Smooth muscle cell (in vitro differentiated cells): ENCODE measurements around the gene BCAP31. TPM values are rescaled to one million over a fixed set of nuclear protein-coding genes. Genes with fewer than 3 reads are reported as not detected.

Source experiments
- DNase-seq: peaks from one replicate; lab custom pipeline; 2025; ENCODE audit not compliant: unreplicated experiment; lab: John Stamatoyannopoulos, UW
- H2AFZ ChIP-seq: fragments of 200-600 bp; sonication (generic); 2 replicates; pipeline ENCODE4 v1.6.0; 2016; ENCODE audit warnings: antibody characterized with exemption, low read depth, mild to moderate bottlenecking
- H3F3A ChIP-seq: fragments of 200-600 bp; sonication (generic); 2 replicates; pipeline ENCODE4 v1.6.0; 2017; ENCODE audit warnings: antibody characterized with exemption, low read depth
- H3K27ac ChIP-seq: fragments of 200-600 bp; sonication (generic); 2 replicates; pipeline ENCODE4 v1.5.1; 2016; ENCODE audit warnings: low read depth, mild to moderate bottlenecking
- H3K27me3 ChIP-seq: fragments of 200-600 bp; sonication (generic); 2 replicates; pipeline ENCODE4 v1.6.1; 2016; ENCODE audit warnings: low read depth, mild to moderate bottlenecking
- H3K36me3 ChIP-seq: fragments of 200-600 bp; sonication (generic); 2 replicates; pipeline ENCODE4 v1.5.1; 2016; ENCODE audit warnings: low read depth
- H3K4me1 ChIP-seq: fragments of 200-600 bp; sonication (generic); 2 replicates; pipeline ENCODE4 v1.5.1; 2016; ENCODE audit warnings: low read depth
- H3K4me2 ChIP-seq: fragments of 200-600 bp; sonication (generic); 2 replicates; pipeline ENCODE4 v1.6.0; 2016; ENCODE audit warnings: mild to moderate bottlenecking
- H3K4me3 ChIP-seq: fragments of 200-600 bp; sonication (generic); 2 replicates; pipeline ENCODE4 v1.5.1; 2016; ENCODE audit warnings: mild to moderate bottlenecking
- H3K79me2 ChIP-seq: fragments of 200-600 bp; sonication (generic); 2 replicates; pipeline ENCODE4 v1.6.0; 2016; ENCODE audit warnings: low read depth, mild to moderate bottlenecking
- H3K9ac ChIP-seq: fragments of 200-600 bp; sonication (generic); 2 replicates; pipeline ENCODE4 v1.6.0; 2016; ENCODE audit warnings: low read depth
- H3K9me3 ChIP-seq: fragments of 200-600 bp; sonication (generic); replicated peaks from 2 replicates; pipeline ENCODE4 v1.5.1; 2016; ENCODE audit warnings: low read depth
- H4K20me1 ChIP-seq: fragments of 200-600 bp; sonication (generic); 2 replicates; pipeline ENCODE4 v1.6.0; 2016; ENCODE audit warnings: low read depth
- WGBS: methylation state at CpG from one replicate; pipeline ENCODE4 v1.1.7; 2016; ENCODE audit warnings: low lambda C conversion rate; 5-methylcytosine and 5-hydroxymethylcytosine counted together
- polyA plus RNA-seq: library from polyadenylated mRNA; unstranded; fragments of >200 nt; fragmentation: Nextera tagmentation; extraction: Ambion mirVana; gene quantifications from 2 replicates; pipeline ENCODE4 v1.2.1, GENCODE V29; 2016
- total RNA-seq: library from RNA; depleted of rRNA; stranded (reverse); fragments of >200 nt; gene quantifications from 2 replicates; pipeline ENCODE4 v1.2.3, GENCODE V29; 2014
- TF ChIP-seq, protein P1 (sequence below): fragments of 200-600 bp; sonication (generic); IDR thresholded peaks from 2 replicates; pipeline ENCODE4 v1.5.1; 2017; ENCODE audit warnings: borderline replicate concordance, mild to moderate bottlenecking, antibody characterized with exemption; ENCODE audit not compliant: insufficient read depth, poor library complexity, severe bottlenecking

BCAP31 gene
- total and polyA plus RNA-seq, 2 experiments from 2014 or later: 139 to 207 TPM

GRCh38 chrX:153671589-153672530 lies 52.3 kb downstream of the BCAP31 start:
- Histone ChIP-seq H3K4me3 (no peak overlapping the region), H3K4me1 (no peaks in the 10 kb centered on the region), H3K27me3 (peaks cover 11% of the 10 kb centered on the region), H4K20me1 (no peaks in the 10 kb centered on the region), H3K9me3 (no peaks in the 10 kb centered on the region), H3K36me3 (no peaks in the 10 kb centered on the region), H2AFZ (no peak overlapping the region), H3K4me2 (no peak overlapping the region), H3F3A (no peaks in the 10 kb centered on the region), H3K9ac (no peak overlapping the region), H3K79me2 (no peaks in the 10 kb centered on the region), H3K27ac (no peak overlapping the region)
- 86% methylated on average over 17 of the region's 27 CpGs for WGBS
- TF ChIP-seq, protein P1, sequence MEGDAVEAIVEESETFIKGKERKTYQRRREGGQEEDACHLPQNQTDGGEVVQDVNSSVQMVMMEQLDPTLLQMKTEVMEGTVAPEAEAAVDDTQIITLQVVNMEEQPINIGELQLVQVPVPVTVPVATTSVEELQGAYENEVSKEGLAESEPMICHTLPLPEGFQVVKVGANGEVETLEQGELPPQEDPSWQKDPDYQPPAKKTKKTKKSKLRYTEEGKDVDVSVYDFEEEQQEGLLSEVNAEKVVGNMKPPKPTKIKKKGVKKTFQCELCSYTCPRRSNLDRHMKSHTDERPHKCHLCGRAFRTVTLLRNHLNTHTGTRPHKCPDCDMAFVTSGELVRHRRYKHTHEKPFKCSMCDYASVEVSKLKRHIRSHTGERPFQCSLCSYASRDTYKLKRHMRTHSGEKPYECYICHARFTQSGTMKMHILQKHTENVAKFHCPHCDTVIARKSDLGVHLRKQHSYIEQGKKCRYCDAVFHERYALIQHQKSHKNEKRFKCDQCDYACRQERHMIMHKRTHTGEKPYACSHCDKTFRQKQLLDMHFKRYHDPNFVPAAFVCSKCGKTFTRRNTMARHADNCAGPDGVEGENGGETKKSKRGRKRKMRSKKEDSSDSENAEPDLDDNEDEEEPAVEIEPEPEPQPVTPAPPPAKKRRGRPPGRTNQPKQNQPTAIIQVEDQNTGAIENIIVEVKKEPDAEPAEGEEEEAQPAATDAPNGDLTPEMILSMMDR: no peak
- DNase-seq: no peak

- H3K27me3 ChIP-seq: peaks cover 11% of the 10 kb centered on the region
- no peaks in the 10 kb centered on the region for H3K36me3 ChIP-seq
- no peak overlapping the region for H3K4me3 ChIP-seq
- no peak overlapping the region for H3K27ac ChIP-seq
- H3K9ac ChIP-seq: no peak overlapping the region
- no peaks in the 10 kb centered on the region for H3K4me1 ChIP-seq
- H3K4me2 ChIP-seq: no peak overlapping the region
- no peaks in the 10 kb centered on the region for H3K79me2 ChIP-seq
- no peak for DNase-seq
- TF ChIP-seq, protein P1: no peak
- 90% methylated on average over 23 of the region's 23 CpGs for WGBS
- H3K9me3 ChIP-seq: no peaks in the 10 kb centered on the region
- H2AFZ ChIP-seq: no peak overlapping the region
- H4K20me1 ChIP-seq: no peaks in the 10 kb centered on the region
- H3F3A ChIP-seq: no peaks in the 10 kb centered on the region
Measured at GRCh38 chrX:153670748-153671588, 53.2 kb downstream of the BCAP31 start.

GRCh38 chrX:153669901-153670731 lies 54.1 kb downstream of the BCAP31 start:
- Histone ChIP-seq H3K9me3 (no peaks in the 10 kb centered on the region), H3K27ac (no peak overlapping the region), H2AFZ (no peak overlapping the region), H3K36me3 (no peaks in the 10 kb centered on the region), H3K27me3 (peaks cover 14% of the 10 kb centered on the region), H3K4me1 (no peaks in the 10 kb centered on the region), H3K79me2 (no peaks in the 10 kb centered on the region), H3F3A (no peaks in the 10 kb centered on the region), H3K9ac (no peak overlapping the region), H3K4me3 (no peak overlapping the region), H3K4me2 (no peak overlapping the region), H4K20me1 (no peaks in the 10 kb centered on the region)
- TF ChIP-seq, protein P1: no peak
- DNase-seq: no peak
- 86% methylated on average over 19 of the region's 23 CpGs for WGBS
